ENCODE measurements around the gene UTF1. TPM values are rescaled to one million over a fixed set of nuclear protein-coding genes. Genes with fewer than 3 reads are reported as not detected.

Gene UTF1
- total RNA-seq, 2 donors from 2014 or later, result not detected

- no peak for DNase-seq (ENCODE audit: low spot score)
Measured at GRCh38 chr10:133209117-133209516, 20.9 kb upstream of the UTF1 start.

DNA sequence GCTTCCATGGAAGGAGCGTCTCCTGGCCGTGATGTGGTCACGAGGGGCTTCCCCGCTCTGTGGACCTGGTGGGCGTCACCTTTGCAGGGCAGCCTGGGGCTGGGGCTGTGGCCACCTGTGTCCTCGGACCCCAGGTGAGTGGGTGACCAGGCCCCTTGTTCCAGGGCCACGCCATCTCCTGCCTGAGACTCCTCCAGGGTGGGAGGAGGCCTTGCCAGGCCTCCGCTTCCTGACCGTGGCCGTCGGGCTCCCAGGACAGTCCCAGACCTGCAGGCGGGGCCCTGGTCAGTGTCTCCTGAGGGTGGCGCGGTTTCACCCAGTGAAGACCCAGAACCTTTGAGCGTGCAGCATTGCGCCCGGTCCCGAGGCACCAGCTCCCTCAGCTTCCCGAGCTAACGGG, 20.4 kb upstream of the UTF1 start:
- Histone ChIP-seq H3K36me3 (no peaks in the 10 kb centered on the region), H3K4me1 (no peaks in the 10 kb centered on the region), H3K27ac (no peak overlapping the region), H3K4me3 (no peak overlapping the region), H3K9me3 (no peaks in the 10 kb centered on the region), H3K27me3 (no peaks in the 10 kb centered on the region)
- no peak for DNase-seq (ENCODE audit: low spot score)
- TF ChIP-seq, protein P1, sequence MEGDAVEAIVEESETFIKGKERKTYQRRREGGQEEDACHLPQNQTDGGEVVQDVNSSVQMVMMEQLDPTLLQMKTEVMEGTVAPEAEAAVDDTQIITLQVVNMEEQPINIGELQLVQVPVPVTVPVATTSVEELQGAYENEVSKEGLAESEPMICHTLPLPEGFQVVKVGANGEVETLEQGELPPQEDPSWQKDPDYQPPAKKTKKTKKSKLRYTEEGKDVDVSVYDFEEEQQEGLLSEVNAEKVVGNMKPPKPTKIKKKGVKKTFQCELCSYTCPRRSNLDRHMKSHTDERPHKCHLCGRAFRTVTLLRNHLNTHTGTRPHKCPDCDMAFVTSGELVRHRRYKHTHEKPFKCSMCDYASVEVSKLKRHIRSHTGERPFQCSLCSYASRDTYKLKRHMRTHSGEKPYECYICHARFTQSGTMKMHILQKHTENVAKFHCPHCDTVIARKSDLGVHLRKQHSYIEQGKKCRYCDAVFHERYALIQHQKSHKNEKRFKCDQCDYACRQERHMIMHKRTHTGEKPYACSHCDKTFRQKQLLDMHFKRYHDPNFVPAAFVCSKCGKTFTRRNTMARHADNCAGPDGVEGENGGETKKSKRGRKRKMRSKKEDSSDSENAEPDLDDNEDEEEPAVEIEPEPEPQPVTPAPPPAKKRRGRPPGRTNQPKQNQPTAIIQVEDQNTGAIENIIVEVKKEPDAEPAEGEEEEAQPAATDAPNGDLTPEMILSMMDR (IDR thresholded peaks at IDR 0.05), result no peak

More at GRCh38 chr10:133209117-133209516, 20.9 kb upstream of the UTF1 start:
- TF ChIP-seq, protein P1 (IDR thresholded peaks at IDR 0.05), result no peak
- Histone ChIP-seq H3K27ac (no peak overlapping the region), H3K36me3 (no peaks in the 10 kb centered on the region), H3K4me1 (no peaks in the 10 kb centered on the region), H3K9me3 (no peaks in the 10 kb centered on the region), H3K4me3 (no peak overlapping the region), H3K27me3 (no peaks in the 10 kb centered on the region)

- no peaks in the 10 kb centered on the region for H3K4me1 ChIP-seq
- H3K4me3 ChIP-seq, result no peak overlapping the region
- TF ChIP-seq, protein P1 (IDR thresholded peaks at IDR 0.05), result no peak
- no peak for DNase-seq (ENCODE audit: low spot score)
- no peaks in the 10 kb centered on the region for H3K27me3 ChIP-seq
- H3K9me3 ChIP-seq, result no peaks in the 10 kb centered on the region
- no peak overlapping the region for H3K27ac ChIP-seq
- no peaks in the 10 kb centered on the region for H3K36me3 ChIP-seq
Measured at GRCh38 chr10:133210398-133211140, 19.4 kb upstream of the UTF1 start.

DNA sequence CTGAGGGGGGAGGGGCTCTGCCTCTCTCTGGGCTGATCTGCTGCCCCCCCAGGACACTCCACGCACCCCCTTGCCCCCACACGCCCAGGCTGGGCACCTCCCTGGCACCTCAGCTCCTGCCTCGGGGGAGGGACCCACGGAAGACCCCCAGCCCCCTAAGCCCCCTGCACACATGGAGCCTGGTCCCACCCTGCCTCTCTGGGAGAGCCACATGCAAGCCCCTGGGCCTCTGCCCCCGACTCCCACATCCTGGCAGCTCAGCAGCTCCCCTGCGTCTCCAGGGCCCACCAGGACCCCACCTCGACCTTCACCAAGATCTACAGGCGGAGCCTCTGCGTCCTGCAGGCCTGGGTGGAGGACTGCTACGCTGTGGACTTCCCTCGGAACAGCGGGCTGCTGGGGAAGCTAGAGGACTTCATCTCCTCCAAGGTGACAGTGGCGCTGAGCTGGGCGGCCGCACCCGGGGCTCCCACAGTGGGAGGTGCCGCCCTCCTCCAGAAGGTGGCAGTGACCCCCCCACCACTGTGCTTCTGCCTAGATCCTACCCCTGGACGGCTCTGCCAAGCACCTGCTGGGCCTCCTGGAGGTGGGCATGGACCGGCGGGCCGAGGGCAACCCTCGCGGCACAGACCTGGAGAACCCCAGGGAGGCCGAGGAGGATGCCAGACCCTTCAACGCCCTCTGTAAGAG, 18.7 kb upstream of the UTF1 start:
- no peaks in the 10 kb centered on the region for H3K9me3 ChIP-seq
- no peak overlapping the region for H3K27ac ChIP-seq
- no peak overlapping the region for H3K4me3 ChIP-seq
- H3K4me1 ChIP-seq, result no peaks in the 10 kb centered on the region
- no peaks in the 10 kb centered on the region for H3K27me3 ChIP-seq
- TF ChIP-seq, protein P1 (IDR thresholded peaks at IDR 0.05), result no peak
- H3K36me3 ChIP-seq, result no peaks in the 10 kb centered on the region
- DNase-seq (ENCODE audit: low spot score), result no peak

- Histone ChIP-seq H3K36me3 (no peaks in the 10 kb centered on the region), H3K27ac (no peak overlapping the region), H3K4me1 (no peaks in the 10 kb centered on the region), H3K27me3 (no peaks in the 10 kb centered on the region), H3K4me3 (no peak overlapping the region), H3K9me3 (no peaks in the 10 kb centered on the region)
- TF ChIP-seq, protein P1 (IDR thresholded peaks at IDR 0.05), result no peak
- DNase-seq (ENCODE audit: low spot score), result no peak
Measured at GRCh38 chr10:133211959-133212852, 17.8 kb upstream of the UTF1 start.
